OCI-LY1 (cell line): ENCODE data around the gene TNFRSF14.

Experiments used
- H2AFZ ChIP-seq: fragments of 200-600 bp; sonication (generic), shearing (Covaris generic); 2 replicates; pipeline ENCODE4 v1.6.0; 2014; ENCODE audit warnings: antibody characterized with exemption, mild to moderate bottlenecking, low read length
- H3F3A ChIP-seq: fragments of 200-600 bp; sonication (generic), shearing (Covaris generic); 2 replicates; pipeline ENCODE4 v1.6.0; 2014; ENCODE audit warnings: mild to moderate bottlenecking, antibody characterized with exemption, low read length, moderate library complexity; ENCODE audit not compliant: insufficient read depth
- H3K27ac ChIP-seq: fragments of 200-600 bp; sonication (generic); 2 replicates; pipeline ENCODE4 v1.5.1; 2014; ENCODE audit warnings: low read length, mixed run types, mild to moderate bottlenecking, low read depth; ENCODE audit not compliant: poor library complexity, severe bottlenecking
- H3K27me3 ChIP-seq: fragments of 200-600 bp; sonication (generic); 2 replicates; pipeline ENCODE4 v1.6.0; 2014; ENCODE audit warnings: antibody characterized with exemption, mild to moderate bottlenecking, low read length, moderate library complexity; ENCODE audit not compliant: insufficient read depth
- H3K36me3 ChIP-seq: fragments of 200-600 bp; sonication (generic); 2 replicates; pipeline ENCODE4 v1.6.1; 2014; ENCODE audit warnings: mild to moderate bottlenecking, antibody characterized with exemption, low read length, moderate library complexity, mixed read lengths; ENCODE audit not compliant: insufficient read depth
- H3K4me1 ChIP-seq: fragments of 200-600 bp; sonication (generic); 2 replicates; pipeline ENCODE4 v1.5.1; 2014; ENCODE audit warnings: mild to moderate bottlenecking, low read length, moderate library complexity; ENCODE audit not compliant: insufficient read depth, severe bottlenecking
- H3K4me2 ChIP-seq: fragments of 200-600 bp; sonication (generic), shearing (Covaris generic); 2 replicates; pipeline ENCODE4 v1.6.1; 2014; ENCODE audit warnings: low read length
- H3K4me3 ChIP-seq: fragments of 200-600 bp; sonication (generic); 2 replicates; pipeline ENCODE4 v1.5.1; 2014; ENCODE audit warnings: low read length, low read depth, mild to moderate bottlenecking, mixed read lengths; ENCODE audit not compliant: poor library complexity, severe bottlenecking
- H3K79me2 ChIP-seq: fragments of 200-600 bp; shearing (Covaris generic); 2 replicates; pipeline ENCODE4 v1.6.1; 2016; ENCODE audit warnings: mixed run types, low read length, mixed read lengths; ENCODE audit not compliant: insufficient read depth
- H3K9ac ChIP-seq: fragments of 200-600 bp; sonication (generic), shearing (Covaris generic); 2 replicates; pipeline ENCODE4 v1.6.1; 2014; ENCODE audit warnings: mild to moderate bottlenecking, low read length, mixed read lengths
- H3K9me2 ChIP-seq: fragments of 200-600 bp; sonication (generic), shearing (Covaris generic); 2 replicates; pipeline ENCODE4 v1.6.1; 2014; ENCODE audit warnings: low read depth, mild to moderate bottlenecking, low read length, mixed read lengths
- H3K9me3 ChIP-seq: fragments of 200-600 bp; shearing (Covaris generic); 2 replicates; pipeline ENCODE4 v1.6.1; 2014; ENCODE audit warnings: low read length, mixed read lengths
- H4K20me1 ChIP-seq: fragments of 200-600 bp; sonication (generic), shearing (Covaris generic); 2 replicates; pipeline ENCODE4 v1.6.0; 2016; ENCODE audit warnings: mild to moderate bottlenecking, low read length; ENCODE audit not compliant: insufficient read depth
- EZH2 ChIP-seq: fragments of 200-600 bp; sonication (generic), shearing (Covaris generic); IDR thresholded peaks from 2 replicates; pipeline ENCODE4 v1.8.0; 2017; ENCODE audit warnings: borderline replicate concordance, mixed run types, mild to moderate bottlenecking, antibody characterized with exemption, low read length, moderate library complexity, mixed read lengths
- TF ChIP-seq, protein P1 (sequence below): fragments of 200-600 bp; sonication (generic), shearing (Covaris generic); IDR thresholded peaks from 2 replicates; pipeline ENCODE4 v1.5.1; 2017; ENCODE audit warnings: mild to moderate bottlenecking, antibody characterized with exemption, low read length, moderate library complexity, mixed read lengths

TNFRSF14 gene

GRCh38 chr1:2602311-2602835, 46.2 kb downstream of the TNFRSF14 start:
- TF ChIP-seq, protein P1, sequence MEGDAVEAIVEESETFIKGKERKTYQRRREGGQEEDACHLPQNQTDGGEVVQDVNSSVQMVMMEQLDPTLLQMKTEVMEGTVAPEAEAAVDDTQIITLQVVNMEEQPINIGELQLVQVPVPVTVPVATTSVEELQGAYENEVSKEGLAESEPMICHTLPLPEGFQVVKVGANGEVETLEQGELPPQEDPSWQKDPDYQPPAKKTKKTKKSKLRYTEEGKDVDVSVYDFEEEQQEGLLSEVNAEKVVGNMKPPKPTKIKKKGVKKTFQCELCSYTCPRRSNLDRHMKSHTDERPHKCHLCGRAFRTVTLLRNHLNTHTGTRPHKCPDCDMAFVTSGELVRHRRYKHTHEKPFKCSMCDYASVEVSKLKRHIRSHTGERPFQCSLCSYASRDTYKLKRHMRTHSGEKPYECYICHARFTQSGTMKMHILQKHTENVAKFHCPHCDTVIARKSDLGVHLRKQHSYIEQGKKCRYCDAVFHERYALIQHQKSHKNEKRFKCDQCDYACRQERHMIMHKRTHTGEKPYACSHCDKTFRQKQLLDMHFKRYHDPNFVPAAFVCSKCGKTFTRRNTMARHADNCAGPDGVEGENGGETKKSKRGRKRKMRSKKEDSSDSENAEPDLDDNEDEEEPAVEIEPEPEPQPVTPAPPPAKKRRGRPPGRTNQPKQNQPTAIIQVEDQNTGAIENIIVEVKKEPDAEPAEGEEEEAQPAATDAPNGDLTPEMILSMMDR, result no peak
- no peak for TF ChIP-seq EZH2
- Histone ChIP-seq H2AFZ (no peak overlapping the region), H3K9ac (no peak overlapping the region), H3K9me3 (no peaks in the 10 kb centered on the region), H3K9me2 (no peaks in the 10 kb centered on the region), H3F3A (no peaks in the 10 kb centered on the region), H3K27ac (no peak overlapping the region), H3K4me2 (no peak overlapping the region), H3K79me2 (no peaks in the 10 kb centered on the region), H3K4me1 (no peaks in the 10 kb centered on the region), H3K4me3 (no peak overlapping the region), H4K20me1 (no peaks in the 10 kb centered on the region), H3K36me3 (no peaks in the 10 kb centered on the region), H3K27me3 (no peaks in the 10 kb centered on the region)

GRCh38 chr1:2602866-2603520, 46.8 kb downstream of the TNFRSF14 start:
- H3K79me2 ChIP-seq, result no peaks in the 10 kb centered on the region
- no peaks in the 10 kb centered on the region for H3F3A ChIP-seq
- no peaks in the 10 kb centered on the region for H3K36me3 ChIP-seq
- H2AFZ ChIP-seq, result no peak overlapping the region
- H3K4me1 ChIP-seq, result no peaks in the 10 kb centered on the region
- H3K4me2 ChIP-seq, result no peak overlapping the region
- no peaks in the 10 kb centered on the region for H4K20me1 ChIP-seq
- H3K9me3 ChIP-seq, result no peaks in the 10 kb centered on the region
- TF ChIP-seq, protein P1, result no peak
- no peak for TF ChIP-seq EZH2
- no peak overlapping the region for H3K27ac ChIP-seq
- no peaks in the 10 kb centered on the region for H3K27me3 ChIP-seq
- H3K4me3 ChIP-seq, result no peak overlapping the region
- H3K9me2 ChIP-seq, result no peaks in the 10 kb centered on the region
- H3K9ac ChIP-seq, result no peak overlapping the region

GRCh38 chr1:2603521-2604155, 47.5 kb downstream of the TNFRSF14 start:
- Histone ChIP-seq H3K27ac (no peak overlapping the region), H3F3A (no peaks in the 10 kb centered on the region), H3K9me2 (no peaks in the 10 kb centered on the region), H3K36me3 (no peaks in the 10 kb centered on the region), H4K20me1 (no peaks in the 10 kb centered on the region), H3K27me3 (peaks cover 1% of the 10 kb centered on the region; the same call in 1 of the 2 replicates), H3K9me3 (no peaks in the 10 kb centered on the region), H3K4me1 (no peaks in the 10 kb centered on the region), H3K79me2 (no peaks in the 10 kb centered on the region), H3K9ac (no peak overlapping the region), H3K4me2 (no peak overlapping the region), H3K4me3 (no peak overlapping the region), H2AFZ (no peak overlapping the region)
- no peak for TF ChIP-seq EZH2
- TF ChIP-seq, protein P1, result no peak
